ENCODE measurements around the gene INTS1. TPM values are rescaled to one million over a fixed set of nuclear protein-coding genes. Genes with fewer than 3 reads are reported as not detected.

The INTS1 gene
- total and polyA plus RNA-seq, 2 of the 4 experiments (the other 2 are of a cell fraction), result 9.3 to 40.1 TPM

DNA sequence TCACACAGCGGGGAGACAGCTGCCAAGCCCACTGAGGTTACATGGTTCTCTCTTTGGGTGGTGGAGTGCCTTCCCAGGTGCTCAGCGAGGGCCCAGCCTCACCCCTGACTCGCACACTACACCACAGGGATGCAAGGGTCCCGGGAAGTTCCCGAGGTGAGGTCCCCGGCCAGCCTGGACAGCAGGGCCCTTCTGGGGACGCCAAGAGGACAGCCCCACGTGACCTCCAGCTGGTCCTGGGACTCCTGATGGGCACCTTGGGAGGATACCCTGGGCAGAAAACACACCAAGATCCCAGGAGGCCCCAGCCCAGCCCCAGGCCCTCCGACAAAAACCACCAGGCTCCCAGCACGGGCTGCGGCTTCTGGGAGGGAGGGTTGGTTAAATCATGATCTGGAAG is 53.2 kb downstream of the INTS1 start:
- CTCF ChIA-PET, result no interaction called here

More for the DNA sequence above, 53.2 kb downstream of the INTS1 start:
- Histone ChIP-seq H3K9me1 (ENCODE audit: insufficient read depth, low read length) (no peaks in the 10 kb centered on the region; the same call in 1 of the 2 replicates), H3K56ac (ENCODE audit: extremely low read depth, insufficient read depth, low read length) (no peak overlapping the region), H2AK5ac (ENCODE audit: low read depth, low read length) (no peak overlapping the region), H3K9me3 (ENCODE audit: control insufficient read depth, insufficient read depth, low read length) (no peaks in the 10 kb centered on the region), H3K23ac (ENCODE audit: low read depth, low read length) (no peak overlapping the region), H2AK9ac (replicated peaks; ENCODE audit: low read depth, low read length, poor library complexity) (no peak overlapping the region), H3K9ac (ENCODE audit: low read depth, low read length) (no peak overlapping the region), H3K4me2 (ENCODE audit: low read depth, low read length) (no peak overlapping the region), H2BK15ac (ENCODE audit: low read depth, low read length) (no peak overlapping the region), H3K4me3 (ENCODE audit: insufficient read depth, low read depth, low read length) (no peak overlapping the region), H2AFZ (replicated peaks; ENCODE audit: low read length, poor library complexity) (no peak overlapping the region), H3K79me1 (ENCODE audit: low read depth in 1 of 2, low read length in 2 of 2) (peaks cover 0 to 51% of the 10 kb centered on the region in 2 experiments), H3K36me3 (ENCODE audit: control insufficient read depth, insufficient read depth, low read length) (peaks cover 4% of the 10 kb centered on the region; the same call in 1 of the 2 replicates), H3K27me3 (ENCODE audit: control insufficient read depth, insufficient read depth, low read length) (no peaks in the 10 kb centered on the region), H2BK120ac (ENCODE audit: low read depth, low read length) (no peak overlapping the region), H3K18ac (ENCODE audit: low read depth, low read length) (no peak overlapping the region), H4K8ac (ENCODE audit: low read depth in 2 of 2, low read length in 2 of 2) (no peak overlapping the region), H3K4me1 (ENCODE audit: control insufficient read depth, insufficient read depth, low read length) (peaks cover 32% of the 10 kb centered on the region), H3K14ac (replicated peaks; ENCODE audit: low read depth, low read length) (no peak overlapping the region), H4K5ac (ENCODE audit: low read depth, low read length) (no peak overlapping the region), H3K27ac (ENCODE audit: insufficient read depth, low read length) (no peak overlapping the region), H4K20me1 (ENCODE audit: insufficient read depth, low read length) (peaks cover 19% of the 10 kb centered on the region), H2BK5ac (ENCODE audit: low read depth, low read length, poor library complexity, severe bottlenecking) (no peak overlapping the region), H3K4ac (ENCODE audit: low read depth, low read length) (no peak overlapping the region), H2BK20ac (ENCODE audit: low read depth, low read length) (no peak overlapping the region), H4K91ac (ENCODE audit: insufficient read depth, low read depth, low read length) (no peak overlapping the region)
- dilution Hi-C loops (cut with HindIII; ENCODE audit: low sequenced_read_pairs, unreplicated experiment), result no loop called here
- ATAC-seq (ENCODE audit: low read depth) (no peak), DNase-seq (no peak)
- TF ChIP-seq RCOR1 (IDR thresholded peaks at IDR 0.05; ENCODE audit: insufficient replicate concordance, low read length) (no peak), FOS (IDR thresholded peaks at IDR 0.05; ENCODE audit: low read depth, low read length) (no peak), NFE2L2 (IDR thresholded peaks at IDR 0.05; ENCODE audit: low read depth, low read length) (no peak), MAZ (IDR thresholded peaks at IDR 0.05; ENCODE audit: borderline replicate concordance, low read depth, low read length) (no peak), MAFK (IDR thresholded peaks at IDR 0.05; ENCODE audit: low read depth, low read length) (no peak), SMC3 (IDR thresholded peaks at IDR 0.05; ENCODE audit: low read depth, low read length) (no peak), MXI1 (IDR thresholded peaks at IDR 0.05; ENCODE audit: borderline replicate concordance, low read depth, low read length) (no peak), CHD1 (IDR thresholded peaks at IDR 0.05; ENCODE audit: low read depth, low read length) (no peak), CEBPB (IDR thresholded peaks at IDR 0.05; ENCODE audit: low read depth, low read length) (no peak), RFX5 (IDR thresholded peaks at IDR 0.05; ENCODE audit: low read depth, low read length) (no peak), POLR2A (IDR thresholded peaks at IDR 0.05; ENCODE audit: low read depth, low read length) (no peak)
- TF ChIP-seq, protein P1, sequence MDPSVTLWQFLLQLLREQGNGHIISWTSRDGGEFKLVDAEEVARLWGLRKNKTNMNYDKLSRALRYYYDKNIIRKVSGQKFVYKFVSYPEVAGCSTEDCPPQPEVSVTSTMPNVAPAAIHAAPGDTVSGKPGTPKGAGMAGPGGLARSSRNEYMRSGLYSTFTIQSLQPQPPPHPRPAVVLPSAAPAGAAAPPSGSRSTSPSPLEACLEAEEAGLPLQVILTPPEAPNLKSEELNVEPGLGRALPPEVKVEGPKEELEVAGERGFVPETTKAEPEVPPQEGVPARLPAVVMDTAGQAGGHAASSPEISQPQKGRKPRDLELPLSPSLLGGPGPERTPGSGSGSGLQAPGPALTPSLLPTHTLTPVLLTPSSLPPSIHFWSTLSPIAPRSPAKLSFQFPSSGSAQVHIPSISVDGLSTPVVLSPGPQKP (IDR thresholded peaks at IDR 0.05; ENCODE audit: borderline replicate concordance, low read depth, low read length), result no peak
- TF ChIP-seq, protein P2, sequence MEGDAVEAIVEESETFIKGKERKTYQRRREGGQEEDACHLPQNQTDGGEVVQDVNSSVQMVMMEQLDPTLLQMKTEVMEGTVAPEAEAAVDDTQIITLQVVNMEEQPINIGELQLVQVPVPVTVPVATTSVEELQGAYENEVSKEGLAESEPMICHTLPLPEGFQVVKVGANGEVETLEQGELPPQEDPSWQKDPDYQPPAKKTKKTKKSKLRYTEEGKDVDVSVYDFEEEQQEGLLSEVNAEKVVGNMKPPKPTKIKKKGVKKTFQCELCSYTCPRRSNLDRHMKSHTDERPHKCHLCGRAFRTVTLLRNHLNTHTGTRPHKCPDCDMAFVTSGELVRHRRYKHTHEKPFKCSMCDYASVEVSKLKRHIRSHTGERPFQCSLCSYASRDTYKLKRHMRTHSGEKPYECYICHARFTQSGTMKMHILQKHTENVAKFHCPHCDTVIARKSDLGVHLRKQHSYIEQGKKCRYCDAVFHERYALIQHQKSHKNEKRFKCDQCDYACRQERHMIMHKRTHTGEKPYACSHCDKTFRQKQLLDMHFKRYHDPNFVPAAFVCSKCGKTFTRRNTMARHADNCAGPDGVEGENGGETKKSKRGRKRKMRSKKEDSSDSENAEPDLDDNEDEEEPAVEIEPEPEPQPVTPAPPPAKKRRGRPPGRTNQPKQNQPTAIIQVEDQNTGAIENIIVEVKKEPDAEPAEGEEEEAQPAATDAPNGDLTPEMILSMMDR (conservative IDR thresholded peaks at IDR 0.05; ENCODE audit: low read depth, low read length), result no peak
- POLR2A ChIA-PET (ENCODE audit: unreplicated experiment), result no interaction called here
- no TSS peak for BruUV-seq (replicated peaks)
- WGBS, 2 experiments (ENCODE audit: extremely low coverage in 2 of 2, insufficient read length in 1 of 2), result 71% methylated on average over 1 of the region's 11 CpGs; no CpG with 5 or more reads in 1 of the 2 experiments
- intact Hi-C loops (cut with micrococcal nuclease), result no loop called here
- in situ Hi-C loops (cut with MboI; ENCODE audit: low sequenced_read_pairs), result no loop called here

Data from IMR-90 (cell line).